GM19328 (cell line): ENCODE results near the gene DSCAM.

ENCODE experiments used
- ATAC-seq: cut with Tn5 transposase; IDR thresholded peaks from one replicate; pipeline ENCODE4 v1.9.1; 2021; ENCODE audit warnings: mild to moderate bottlenecking, moderate library complexity; ENCODE audit not compliant: unreplicated experiment

The DSCAM gene

DNA sequence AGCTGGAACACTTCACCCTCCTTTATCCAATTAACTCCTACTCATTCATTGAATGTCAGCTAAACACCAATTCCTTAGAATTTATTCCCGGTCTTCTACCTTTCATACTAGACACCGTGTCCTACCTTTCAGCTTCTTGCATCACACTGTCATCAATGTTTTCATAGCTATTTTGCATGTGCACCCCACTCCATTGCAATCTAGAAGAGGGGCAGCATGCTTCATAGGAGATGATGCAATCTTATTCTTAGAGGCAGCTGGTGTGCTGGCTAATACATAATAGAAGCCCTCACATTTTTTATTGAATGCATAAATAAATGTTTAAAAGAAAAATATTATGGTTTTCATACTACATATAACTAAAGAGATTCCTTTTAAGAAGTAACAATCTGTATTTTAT is 123.6 kb downstream of the DSCAM start:
- ATAC-seq, result no peak

DNA sequence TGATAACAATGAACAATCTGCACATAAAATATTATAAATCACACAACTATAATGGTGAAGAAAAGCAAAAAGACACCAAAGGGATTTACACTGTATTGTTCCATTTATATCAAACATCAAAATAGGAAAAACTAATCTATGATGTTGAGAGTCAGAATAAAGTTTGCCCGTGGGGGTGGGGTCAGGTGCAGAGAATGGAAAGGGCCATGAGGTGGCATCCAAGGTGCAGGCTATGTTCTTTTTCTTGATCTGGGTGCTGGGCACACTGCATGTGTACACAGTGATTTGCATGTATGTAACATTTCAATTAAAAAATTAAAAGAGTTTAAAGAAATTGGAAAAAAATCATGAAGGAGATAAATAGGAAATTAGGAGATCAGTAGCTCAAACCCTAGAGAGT is 127.3 kb downstream of the DSCAM start:
- no peak for ATAC-seq

DNA sequence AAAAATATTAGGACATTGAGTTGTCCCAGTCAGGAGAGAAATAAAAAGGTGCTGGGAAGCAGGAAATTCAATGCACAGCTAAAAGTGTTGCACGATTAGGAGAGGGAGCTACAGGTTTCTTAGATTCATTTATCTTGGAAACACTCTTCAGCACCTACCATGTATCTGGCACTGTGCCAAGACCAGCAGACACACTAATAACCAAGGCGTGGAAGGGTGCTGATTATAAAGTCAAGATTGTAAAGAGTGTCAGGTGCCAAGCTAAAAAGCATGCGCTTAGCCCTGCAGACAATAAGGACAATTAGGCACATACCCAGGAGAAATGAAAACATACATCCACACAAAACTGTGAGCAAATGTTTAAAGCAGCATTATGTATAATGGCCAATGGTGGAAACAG is 129.9 kb downstream of the DSCAM start:
- ATAC-seq, result no peak

DNA sequence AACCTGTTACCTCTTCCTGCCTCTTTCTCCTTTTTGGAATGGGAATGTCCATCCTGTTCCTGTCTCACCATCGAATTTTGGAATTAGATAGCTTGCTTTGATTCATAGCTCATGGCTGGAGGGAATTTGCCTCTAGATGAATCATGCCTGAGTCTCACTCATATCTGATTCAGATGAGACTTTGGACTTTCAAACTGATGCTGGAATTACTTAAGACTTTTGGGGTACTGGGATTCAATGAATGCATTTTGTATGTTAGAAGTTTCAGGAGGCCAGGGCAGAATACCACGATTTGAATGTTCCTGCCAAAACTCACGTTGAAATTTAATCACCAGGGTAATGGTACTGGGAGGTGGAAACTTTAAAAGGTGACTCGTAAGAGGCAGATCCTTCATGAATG is 132.4 kb downstream of the DSCAM start:
- ATAC-seq, result no peak

DNA sequence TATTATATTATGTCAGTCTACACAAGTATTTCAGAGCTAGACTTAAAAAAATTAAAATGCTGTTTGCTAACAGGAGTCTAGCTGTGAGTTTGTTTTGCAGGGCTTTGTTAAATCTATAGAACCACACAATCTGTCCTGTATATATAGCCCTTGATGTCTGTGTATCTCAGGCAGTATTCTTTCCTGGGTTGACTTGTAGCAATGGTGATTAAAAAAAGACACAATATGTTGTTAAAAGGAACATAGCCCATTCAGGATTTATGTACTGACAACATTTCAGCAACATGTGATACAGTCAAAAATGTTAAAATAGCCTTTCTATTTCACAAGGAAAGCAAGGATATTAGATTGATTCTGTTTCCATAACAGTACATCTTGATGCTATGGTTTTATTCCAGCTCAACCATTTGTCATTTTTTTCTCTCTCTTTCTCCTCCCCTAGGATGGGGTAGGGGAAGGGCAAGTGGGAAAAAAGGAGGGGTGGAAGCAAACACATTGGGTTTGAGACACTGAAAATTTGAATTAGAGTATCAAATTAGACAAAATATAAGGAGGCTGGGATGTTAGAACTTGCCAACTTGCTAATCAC is 139.2 kb downstream of the DSCAM start:
- no peak for ATAC-seq

DNA sequence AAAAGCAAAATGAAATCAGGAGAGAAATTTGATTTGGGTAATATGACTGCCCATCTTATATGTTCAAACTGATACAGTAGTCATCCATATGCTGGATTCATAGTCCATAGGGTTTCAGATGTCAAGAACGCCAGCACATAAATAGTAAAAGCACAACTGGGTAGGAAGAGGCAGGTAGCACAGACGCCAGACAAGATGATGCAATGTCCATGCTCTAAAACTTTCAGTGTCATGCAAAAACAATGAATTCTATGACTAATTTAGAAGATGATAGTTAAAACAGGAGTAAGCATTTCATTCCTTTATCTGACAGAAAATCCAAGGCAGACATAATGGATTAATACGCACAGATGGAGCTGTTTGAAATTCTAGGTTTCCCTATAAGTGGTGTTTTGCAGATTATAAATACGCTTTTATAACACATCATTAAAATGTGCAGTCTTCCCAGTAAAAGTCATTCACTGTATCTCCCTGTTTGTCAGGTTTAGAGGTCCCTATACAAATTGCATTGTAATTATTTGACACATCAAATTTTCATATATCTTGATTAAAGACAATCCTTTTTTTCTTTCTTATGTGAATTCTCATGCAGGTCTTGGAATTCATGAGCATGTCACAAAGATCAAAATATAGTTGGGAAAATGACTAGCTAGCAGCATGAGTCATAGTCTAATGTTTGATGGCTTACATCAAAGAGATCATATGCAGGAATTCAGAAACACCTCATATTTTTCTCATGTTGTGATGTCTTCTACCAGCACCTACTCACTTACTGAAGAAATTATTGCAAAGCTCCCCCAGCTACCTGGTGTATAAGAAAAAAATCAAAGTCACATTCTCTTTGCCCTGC is 139.9 kb downstream of the DSCAM start:
- ATAC-seq, result no peak

DNA sequence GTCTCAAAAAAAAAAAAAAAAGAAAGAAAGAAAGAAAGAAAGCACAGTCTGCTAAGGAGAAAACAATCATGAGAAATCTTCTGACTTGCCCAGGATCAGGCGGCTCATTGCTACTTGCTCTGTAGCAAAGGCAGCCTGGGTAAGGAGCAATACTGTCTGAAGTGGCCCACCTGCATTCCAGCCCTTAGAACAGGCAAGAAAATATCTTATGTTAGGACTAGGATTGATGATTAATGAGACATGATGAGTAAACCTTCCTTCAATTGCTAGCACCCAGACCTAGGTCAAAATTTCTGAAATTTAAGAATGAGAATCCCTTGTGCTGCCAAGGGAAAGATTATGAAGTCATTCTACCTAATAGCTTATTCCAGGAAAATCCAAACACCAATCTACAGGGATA is 140.8 kb downstream of the DSCAM start:
- no peak for ATAC-seq

DNA sequence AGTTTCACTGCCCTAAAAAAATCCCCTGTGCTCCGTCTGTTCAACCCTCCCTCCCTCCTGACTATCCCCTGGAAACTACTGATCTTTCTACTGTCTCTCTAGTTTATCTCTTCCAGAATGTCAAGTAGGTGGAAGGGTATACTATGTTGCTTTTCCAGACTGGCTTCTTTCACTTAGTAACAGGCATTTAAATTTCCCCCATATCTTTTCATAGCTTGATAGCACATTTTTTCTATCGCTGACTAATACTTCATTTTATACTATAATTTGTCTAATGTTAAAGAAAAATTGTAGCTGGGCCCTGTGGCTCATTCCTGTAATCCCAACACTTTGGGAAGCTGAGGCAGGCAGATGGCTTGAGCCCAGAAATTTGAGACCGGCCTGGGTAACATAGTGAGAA is 142.8 kb downstream of the DSCAM start:
- ATAC-seq, result no peak

DNA sequence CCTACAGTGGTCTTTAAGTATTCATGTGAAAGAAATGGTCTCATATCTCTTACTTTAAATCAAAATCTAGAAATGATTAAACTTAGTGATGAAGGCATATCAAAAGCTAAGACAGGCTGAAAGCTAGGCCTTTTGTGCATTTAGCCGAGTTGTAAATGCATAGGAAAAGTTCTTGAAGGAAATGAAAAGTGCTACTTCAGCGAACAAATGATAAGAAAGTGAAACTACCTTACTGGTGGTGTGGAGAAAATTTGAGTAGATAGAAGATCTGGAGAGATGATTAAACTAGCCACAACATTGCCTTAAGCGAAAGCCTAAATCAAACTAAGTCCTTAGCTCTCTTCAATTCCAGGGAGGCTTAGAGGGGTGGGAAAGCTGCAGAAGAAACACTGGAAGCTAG is 147.6 kb downstream of the DSCAM start:
- no peak for ATAC-seq

DNA sequence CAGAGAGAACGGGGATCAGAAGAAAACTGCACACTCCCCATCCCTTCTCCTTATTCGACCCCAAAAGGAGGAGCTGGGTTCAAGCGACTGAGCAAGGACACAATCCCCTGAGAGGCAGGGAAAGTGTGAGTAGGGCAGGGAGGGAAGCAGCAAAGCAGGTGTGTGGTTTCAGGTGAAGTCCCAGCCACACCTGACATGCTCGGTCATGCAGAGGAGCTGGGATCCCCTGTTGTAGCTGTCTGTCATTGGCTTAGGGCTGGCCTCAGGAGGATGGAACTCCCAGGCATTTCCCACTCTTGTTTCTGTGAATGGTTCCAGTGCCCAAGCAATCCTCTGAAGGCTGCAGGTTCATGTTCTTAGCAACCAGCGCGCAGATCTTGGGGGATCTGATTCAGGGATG is 150.7 kb downstream of the DSCAM start:
- no peak for ATAC-seq

DNA sequence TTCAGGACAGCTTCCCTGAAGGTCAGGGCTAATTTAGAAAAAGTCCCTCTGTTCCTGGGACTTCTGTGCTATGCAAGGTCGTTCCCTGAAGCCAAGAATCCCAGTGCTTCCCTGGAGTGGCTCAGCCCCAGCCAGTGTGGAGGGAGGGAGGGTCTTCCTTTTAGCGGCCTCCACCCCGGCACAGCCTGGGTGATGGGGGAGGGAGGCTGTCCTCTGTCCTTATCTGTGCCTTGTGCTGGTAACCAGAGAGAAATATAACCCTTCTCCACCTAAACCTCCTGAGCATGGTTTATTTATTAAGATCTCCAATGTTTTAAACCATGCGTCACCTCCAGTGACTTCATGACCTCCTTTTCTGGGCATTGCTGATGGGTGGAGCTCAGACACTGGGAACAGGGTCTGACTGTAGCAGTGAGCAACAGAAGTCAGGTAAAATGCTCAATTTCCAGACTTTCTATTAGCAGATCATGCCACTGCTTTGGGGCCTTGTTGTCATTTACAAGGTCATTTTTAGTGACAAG is 157.1 kb downstream of the DSCAM start:
- ATAC-seq, result no peak

DNA sequence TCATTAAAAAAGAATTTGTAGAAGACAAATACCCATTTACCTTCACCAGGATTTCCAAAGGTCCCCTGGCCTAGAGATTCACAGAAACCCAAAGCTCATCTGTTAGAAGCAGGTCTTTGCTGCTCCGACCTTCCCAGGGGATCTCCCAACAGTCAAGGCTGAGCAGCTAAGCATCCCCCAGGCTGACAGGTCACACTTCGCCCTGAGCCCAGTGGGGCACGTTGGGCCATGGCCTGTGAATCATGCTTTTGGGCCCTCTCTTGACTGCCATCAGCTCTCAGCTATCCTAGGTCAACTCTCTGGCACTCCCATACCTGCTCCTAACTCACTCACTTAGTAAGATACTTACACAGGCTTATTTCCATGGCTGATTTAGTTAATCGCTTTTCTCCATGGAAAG is 157.7 kb downstream of the DSCAM start:
- no peak for ATAC-seq

DNA sequence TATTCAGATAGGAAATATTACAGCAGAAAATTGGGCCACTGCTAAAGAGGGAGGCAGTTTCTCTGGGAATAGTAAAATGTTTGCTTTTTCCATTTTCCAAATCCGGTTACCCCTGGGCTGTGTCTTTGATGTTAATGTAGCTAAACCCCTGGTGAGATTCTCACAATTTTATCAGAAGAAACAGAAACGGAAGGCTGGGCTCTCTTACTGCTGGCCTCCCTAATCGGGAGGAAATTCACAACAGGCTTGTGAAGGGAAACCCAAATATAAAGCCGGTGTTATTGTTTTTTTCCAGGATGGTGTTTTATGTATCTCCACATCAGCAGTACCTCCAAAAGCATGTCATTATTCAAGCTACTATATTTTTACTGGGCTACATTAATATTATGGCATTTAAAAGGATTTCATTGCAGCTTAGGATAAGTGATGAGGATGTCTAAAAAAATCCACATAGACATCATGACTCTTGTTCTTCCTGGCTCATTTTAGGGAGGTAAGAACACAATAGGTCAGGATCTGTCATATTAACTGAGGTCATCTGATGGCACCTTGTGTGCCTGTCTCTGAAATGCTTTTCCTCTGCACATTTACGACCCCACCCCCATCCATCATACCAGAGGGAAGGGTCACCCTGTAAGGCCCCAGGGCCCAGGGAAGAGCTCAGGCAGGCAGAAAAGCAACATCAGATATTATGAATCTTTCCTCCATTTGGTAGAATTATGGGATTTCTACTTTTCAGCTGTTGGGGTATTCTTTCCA is 158.7 kb downstream of the DSCAM start:
- no peak for ATAC-seq

DNA sequence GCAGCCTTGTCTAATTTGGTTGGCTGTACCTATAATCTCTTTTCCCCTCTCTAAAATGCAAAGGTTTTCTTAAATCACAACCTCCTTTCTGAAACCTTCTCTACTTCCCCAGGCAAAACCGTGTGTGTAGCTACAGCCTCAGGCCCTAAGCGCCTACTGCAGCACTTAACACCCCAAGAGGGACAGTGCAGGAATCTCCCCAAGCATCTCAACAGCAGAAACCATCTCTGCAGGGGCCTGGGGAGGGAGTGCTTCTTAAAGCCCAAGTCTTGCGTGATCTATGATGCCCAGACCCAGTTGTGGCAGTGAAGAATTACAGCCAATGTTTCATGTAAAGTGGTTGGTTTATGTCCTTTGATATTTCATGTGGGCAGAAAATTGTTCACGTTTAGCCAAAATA is 159.3 kb downstream of the DSCAM start:
- no peak for ATAC-seq

DNA sequence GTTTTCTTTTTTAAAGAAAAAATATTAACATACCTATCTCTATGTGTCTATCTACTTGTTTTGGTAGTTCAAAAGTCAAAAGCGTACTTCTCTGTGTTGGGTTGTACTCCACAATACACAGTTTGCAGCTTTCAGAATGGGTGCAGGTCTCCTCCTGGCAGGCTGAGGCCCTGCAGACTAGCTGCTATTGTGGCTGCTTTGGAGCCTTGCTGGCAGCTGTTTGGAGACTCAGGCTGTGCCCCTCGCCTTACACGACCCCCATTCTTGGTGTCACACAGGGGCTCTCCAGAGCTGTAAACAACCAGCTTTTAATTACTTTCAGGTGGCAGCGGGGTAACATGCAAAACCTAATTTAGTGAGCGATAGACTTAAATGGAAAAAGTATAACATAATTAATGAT is 160.4 kb downstream of the DSCAM start:
- no peak for ATAC-seq

DNA sequence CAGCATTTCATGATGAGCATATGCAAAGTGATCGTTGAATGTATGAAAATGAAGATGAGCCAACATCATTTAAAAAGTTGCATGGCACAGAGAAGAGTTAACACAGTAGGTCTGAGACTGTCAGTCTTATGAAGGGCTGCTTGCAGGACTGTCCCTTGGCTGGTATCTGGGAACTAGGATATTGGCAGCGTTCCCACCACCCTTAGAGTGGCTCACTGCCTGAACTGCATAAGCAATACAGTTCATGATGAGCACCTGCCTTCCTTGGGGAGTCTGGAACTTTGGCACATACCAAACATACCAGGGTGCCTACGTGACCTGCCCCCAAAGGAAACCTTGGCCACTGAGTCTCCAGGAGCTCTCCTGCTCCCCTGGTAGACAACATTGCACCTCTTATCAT is 161.8 kb downstream of the DSCAM start:
- ATAC-seq, result no peak

DNA sequence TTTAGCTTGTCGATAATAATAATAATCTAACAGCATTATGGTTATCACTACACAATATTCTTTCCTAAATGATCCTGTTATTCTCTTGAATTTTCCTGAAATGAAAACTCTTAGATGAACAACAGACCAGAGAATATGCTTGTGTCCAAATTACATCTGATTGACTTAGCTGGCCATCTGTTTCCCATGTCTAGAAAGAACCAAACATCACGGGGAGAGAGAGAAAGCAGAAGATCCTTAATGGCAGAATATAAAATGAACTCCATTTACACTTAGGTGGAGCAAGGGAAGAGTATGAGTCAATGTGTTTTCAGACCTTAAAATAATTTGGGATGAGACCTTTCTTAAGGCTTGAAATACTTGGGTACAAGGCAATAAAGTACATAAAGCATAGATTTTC is 162.2 kb downstream of the DSCAM start:
- no peak for ATAC-seq

DNA sequence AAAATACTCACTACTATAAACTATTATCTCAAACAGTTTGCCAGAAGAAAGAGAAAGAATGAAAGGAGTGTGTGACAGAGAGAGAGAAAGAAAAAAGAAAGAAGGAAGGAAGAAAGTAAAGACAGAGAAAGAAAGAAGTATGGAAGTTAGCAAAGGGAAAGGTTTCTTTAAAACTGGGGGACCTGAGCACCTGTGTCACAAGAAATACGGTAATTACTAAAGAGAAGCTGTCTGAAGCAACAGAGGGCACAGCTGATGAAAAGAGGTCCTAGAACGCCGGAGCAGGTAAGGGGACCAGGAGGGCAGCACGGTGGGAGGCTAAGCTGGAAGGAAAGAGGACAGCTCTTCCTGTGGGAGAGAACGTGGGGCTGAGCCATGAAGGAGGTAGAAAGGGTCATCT is 163.6 kb downstream of the DSCAM start:
- ATAC-seq, result no peak

DNA sequence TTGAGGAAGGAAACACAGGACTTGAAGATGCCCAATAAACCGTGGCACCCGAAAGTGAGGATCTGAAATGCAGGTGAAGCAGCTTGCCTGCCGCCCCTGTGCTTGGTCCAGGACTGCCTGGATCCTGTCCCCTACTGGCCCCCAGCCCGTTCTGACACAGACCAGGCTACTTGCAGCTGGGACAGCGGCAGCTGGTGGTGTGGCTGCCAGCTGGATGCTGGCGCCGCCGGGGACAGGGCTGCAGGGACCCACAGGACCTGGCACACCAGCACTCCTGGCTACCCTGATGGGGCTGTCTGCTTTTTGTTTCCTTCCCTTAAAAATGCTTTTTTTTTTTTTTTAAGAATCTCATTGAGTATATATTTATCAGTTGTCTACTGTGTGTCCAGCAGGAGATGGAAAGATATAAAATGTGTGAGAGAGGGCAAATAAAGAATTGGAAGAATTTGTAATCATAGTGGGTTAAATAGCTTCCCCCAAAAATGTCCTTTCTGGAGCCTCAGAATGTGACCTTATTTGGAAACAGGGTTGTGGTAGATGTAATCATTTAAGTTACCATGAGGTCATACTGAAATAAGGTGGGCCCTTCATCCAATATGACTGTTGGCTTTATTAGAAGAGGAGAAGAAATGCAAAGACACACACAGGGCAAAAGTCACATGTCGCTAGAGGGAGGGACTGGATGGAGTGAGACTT is 165.6 kb downstream of the DSCAM start:
- no peak for ATAC-seq

DNA sequence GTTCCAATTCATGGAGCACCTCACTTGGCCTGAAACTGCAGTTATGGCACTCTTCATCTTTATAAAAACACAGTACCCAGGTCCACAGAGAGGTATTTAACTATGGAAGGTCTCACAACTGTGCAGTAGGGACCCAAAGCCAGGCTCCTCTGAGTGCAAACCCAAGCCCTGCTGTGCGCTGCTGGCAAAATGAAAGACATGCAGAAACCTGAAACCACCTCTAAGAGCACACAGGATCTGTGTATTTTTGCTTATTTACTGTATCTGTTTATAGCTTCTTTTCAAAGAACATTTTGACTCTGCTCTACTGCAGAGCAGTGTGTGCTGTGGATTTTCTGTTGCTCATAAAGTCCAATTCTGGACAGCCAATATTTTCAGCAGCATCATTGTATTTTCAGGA is 166.6 kb downstream of the DSCAM start:
- no peak for ATAC-seq

DNA sequence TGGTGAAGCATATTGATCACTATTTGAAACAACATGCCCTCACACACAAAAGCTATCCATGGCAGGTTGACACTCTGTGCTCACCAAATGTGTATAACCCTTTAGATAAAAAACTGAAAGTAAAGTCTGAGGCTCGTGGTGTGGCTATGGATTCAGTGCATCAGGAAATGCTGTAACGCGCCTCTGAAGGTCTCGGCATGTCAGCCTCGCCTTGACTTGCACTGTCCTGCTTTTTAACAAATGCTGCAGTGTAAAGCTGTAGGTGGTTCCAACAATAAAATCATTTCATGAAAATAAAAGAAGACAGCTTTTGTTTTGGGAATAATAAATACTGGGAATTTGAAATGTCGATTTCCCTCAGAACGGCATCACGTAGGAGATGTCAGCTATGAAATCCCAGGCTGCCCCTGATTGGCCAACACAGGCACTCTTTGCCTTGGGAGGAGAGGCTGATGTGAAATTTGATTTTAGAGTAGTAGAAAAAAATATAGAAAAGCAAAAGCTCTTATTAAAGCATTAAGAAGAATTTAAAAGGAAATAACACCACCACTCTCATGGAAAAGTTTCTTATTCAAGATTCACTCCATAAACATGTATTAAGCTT is 168.2 kb downstream of the DSCAM start:
- ATAC-seq, result no peak
